Osteocyte (in vitro differentiated cells): ENCODE results near the gene HGD. TPM values are rescaled to one million over a fixed set of nuclear protein-coding genes. Genes with fewer than 3 reads are reported as not detected.
A peak's percentile ranks its signal among the peaks of the same experiment; 100 is the strongest.
"Not testable (repeated sequence)": the region's sequence is repeated elsewhere in the genome, so short reads cannot be mapped to it uniquely, and the experiment has no call there.

Source experiments
- DNase-seq: peaks from one replicate; pipeline ENCODE4 v3.0.0; 2021; ENCODE audit warnings: mixed read lengths; ENCODE audit not compliant: unreplicated experiment; ENCODE audit errors: extremely low spot score
- H3K27ac Mint-ChIP-seq: one replicate; pipeline ENCODE4 v1.8.0; 2021; ENCODE audit warnings: mild to moderate bottlenecking, mixed read lengths; ENCODE audit not compliant: unreplicated experiment
- H3K27me3 Mint-ChIP-seq: one replicate; pipeline ENCODE4 v1.8.0; 2021; ENCODE audit warnings: mixed read lengths; ENCODE audit not compliant: unreplicated experiment
- H3K36me3 Mint-ChIP-seq: one replicate; pipeline ENCODE4 v1.8.0; 2021; ENCODE audit warnings: mixed read lengths; ENCODE audit not compliant: unreplicated experiment
- H3K4me1 Mint-ChIP-seq: one replicate; pipeline ENCODE4 v1.8.0; 2021; ENCODE audit warnings: mixed read lengths; ENCODE audit not compliant: unreplicated experiment
- H3K4me3 Mint-ChIP-seq: one replicate; pipeline ENCODE4 v1.8.0; 2021; ENCODE audit warnings: mild to moderate bottlenecking, moderate library complexity, mixed read lengths; ENCODE audit not compliant: unreplicated experiment
- H3K9me3 Mint-ChIP-seq: one replicate; pipeline ENCODE4 v1.8.0; 2021; ENCODE audit warnings: mixed read lengths; ENCODE audit not compliant: unreplicated experiment
- total RNA-seq: library from RNA; stranded (reverse); gene quantifications from 2 replicates; pipeline ENCODE4 v1.2.1, GENCODE V29; 2021
- TF ChIP-seq, protein P1 (sequence below): fragments of 200-600 bp; sonication (generic); IDR thresholded peaks from 2 replicates; pipeline ENCODE4 v1.5.0; 2021; ENCODE audit warnings: antibody characterized with exemption, mild to moderate bottlenecking, moderate library complexity

HGD gene
- total RNA-seq, 1 donor from 2014 or later = 0.27 TPM

DNA sequence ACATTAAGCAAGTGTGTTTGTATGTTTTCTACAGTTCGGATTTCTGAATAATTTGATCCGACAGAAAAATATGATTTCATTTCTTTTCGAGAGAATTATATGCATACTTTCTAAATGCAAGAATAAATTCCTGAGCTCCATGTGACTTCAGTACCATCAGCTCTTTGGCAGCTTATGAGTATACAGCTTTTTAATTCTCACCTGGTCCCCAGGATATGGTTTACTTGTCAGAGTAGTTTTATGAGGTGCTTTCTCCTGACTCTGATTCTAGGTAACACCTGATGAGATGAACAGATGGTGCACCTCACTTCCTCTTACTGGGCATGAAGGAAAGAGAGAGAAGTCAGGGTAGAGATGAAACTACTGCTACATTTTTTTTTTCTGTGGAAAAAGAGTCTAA lies 3.1 kb downstream of the HGD start:
- no peaks in the 10 kb centered on the region for H3K27me3 Mint-ChIP-seq
- DNase-seq = no peak
- peaks cover 8% of the 10 kb centered on the region for H3K9me3 Mint-ChIP-seq
- H3K4me1 Mint-ChIP-seq = peaks cover 31% of the 10 kb centered on the region
- no peaks in the 10 kb centered on the region for H3K36me3 Mint-ChIP-seq
- TF ChIP-seq, protein P1, sequence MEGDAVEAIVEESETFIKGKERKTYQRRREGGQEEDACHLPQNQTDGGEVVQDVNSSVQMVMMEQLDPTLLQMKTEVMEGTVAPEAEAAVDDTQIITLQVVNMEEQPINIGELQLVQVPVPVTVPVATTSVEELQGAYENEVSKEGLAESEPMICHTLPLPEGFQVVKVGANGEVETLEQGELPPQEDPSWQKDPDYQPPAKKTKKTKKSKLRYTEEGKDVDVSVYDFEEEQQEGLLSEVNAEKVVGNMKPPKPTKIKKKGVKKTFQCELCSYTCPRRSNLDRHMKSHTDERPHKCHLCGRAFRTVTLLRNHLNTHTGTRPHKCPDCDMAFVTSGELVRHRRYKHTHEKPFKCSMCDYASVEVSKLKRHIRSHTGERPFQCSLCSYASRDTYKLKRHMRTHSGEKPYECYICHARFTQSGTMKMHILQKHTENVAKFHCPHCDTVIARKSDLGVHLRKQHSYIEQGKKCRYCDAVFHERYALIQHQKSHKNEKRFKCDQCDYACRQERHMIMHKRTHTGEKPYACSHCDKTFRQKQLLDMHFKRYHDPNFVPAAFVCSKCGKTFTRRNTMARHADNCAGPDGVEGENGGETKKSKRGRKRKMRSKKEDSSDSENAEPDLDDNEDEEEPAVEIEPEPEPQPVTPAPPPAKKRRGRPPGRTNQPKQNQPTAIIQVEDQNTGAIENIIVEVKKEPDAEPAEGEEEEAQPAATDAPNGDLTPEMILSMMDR = no peak
- peak overlapping the region; percentile 95 for H3K27ac Mint-ChIP-seq
- H3K4me3 Mint-ChIP-seq = peak overlapping the region; percentile 59

GRCh38 chr3:120678331-120678947 lies 3.6 kb downstream of the HGD start:
- Mint-ChIP-seq H3K4me3 (peak overlapping the region; percentile 59), H3K36me3 (no peaks in the 10 kb centered on the region), H3K27me3 (no peaks in the 10 kb centered on the region), H3K9me3 (peaks cover 8% of the 10 kb centered on the region), H3K27ac (peak overlapping the region; percentile 95), H3K4me1 (peaks cover 31% of the 10 kb centered on the region)
- TF ChIP-seq, protein P1 = no peak
- no peak for DNase-seq

DNA sequence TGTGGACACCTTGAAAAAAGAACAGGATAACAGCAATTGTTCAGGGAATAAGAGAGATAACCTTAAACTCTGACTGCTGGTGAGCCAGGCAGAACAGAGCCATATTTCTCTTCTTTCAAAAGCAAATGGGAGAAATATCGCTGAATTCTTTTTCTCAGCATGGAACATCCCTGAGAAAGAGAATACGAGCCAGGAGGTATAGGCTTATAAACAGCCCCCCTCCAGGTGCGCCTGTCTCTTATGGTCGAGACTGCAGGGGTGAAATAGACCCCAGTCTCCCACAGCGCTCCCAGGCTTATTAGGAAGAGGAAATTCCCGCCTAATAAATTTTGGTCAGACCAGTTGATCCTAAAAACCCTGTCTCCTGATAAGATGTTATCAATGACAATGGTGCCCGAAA lies 4.8 kb downstream of the HGD start:
- H3K4me1 Mint-ChIP-seq = peaks cover 29% of the 10 kb centered on the region
- not testable (repeated sequence) for DNase-seq, H3K9me3 Mint-ChIP-seq, H3K27ac Mint-ChIP-seq, H3K4me3 Mint-ChIP-seq, H3K36me3 Mint-ChIP-seq, H3K27me3 Mint-ChIP-seq

DNA sequence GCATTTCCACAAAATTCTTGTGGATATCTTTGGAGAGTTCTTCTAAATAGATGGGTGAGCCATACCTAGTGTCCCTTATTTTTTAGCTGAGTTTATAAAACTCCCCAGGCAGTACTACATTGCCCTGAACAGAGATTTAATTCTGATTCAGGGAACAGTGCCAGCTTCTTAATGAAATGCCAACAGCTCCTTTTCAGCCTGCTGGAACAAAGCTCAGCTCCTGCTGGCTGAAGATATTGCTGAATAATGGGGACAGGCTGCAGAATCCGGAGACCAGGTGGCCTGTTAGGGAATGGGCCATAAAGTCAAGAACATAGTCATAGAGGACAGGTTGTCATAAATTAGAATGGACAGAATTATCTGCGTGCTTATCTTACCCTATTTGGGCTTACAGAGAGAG lies 8.9 kb downstream of the HGD start:
- Mint-ChIP-seq H3K27me3 (no peaks in the 10 kb centered on the region), H3K36me3 (no peaks in the 10 kb centered on the region), H3K27ac (no peak overlapping the region), H3K4me1 (peaks cover 6% of the 10 kb centered on the region), H3K9me3 (no peaks in the 10 kb centered on the region), H3K4me3 (no peak overlapping the region)
- TF ChIP-seq, protein P1 = no peak
- no peak for DNase-seq

- H3K4me1 Mint-ChIP-seq = no peaks in the 10 kb centered on the region
- no peaks in the 10 kb centered on the region for H3K9me3 Mint-ChIP-seq
- TF ChIP-seq, protein P1 = no peak
- DNase-seq = no peak
- no peaks in the 10 kb centered on the region for H3K36me3 Mint-ChIP-seq
- H3K4me3 Mint-ChIP-seq = no peak overlapping the region
- H3K27ac Mint-ChIP-seq = no peak overlapping the region
- H3K27me3 Mint-ChIP-seq = peaks cover 6% of the 10 kb centered on the region
Observed at GRCh38 chr3:120670576-120670975, 11.5 kb downstream of the HGD start.

GRCh38 chr3:120664926-120665325 lies 17.1 kb downstream of the HGD start:
- TF ChIP-seq, protein P1 = no peak
- Mint-ChIP-seq H3K36me3 (no peaks in the 10 kb centered on the region), H3K4me3 (no peak overlapping the region), H3K4me1 (peaks cover 19% of the 10 kb centered on the region), H3K27ac (no peak overlapping the region), H3K27me3 (peaks cover 15% of the 10 kb centered on the region), H3K9me3 (no peaks in the 10 kb centered on the region)
- no peak for DNase-seq
